ENCODE results near the gene THBS1. TPM values are rescaled to one million over a fixed set of nuclear protein-coding genes. Genes with fewer than 3 reads are reported as not detected.

THBS1 gene
- total and polyA plus RNA-seq, 3 donors from 2014 or later, result 12.6 to 20.7 (median 13.9) TPM

DNA sequence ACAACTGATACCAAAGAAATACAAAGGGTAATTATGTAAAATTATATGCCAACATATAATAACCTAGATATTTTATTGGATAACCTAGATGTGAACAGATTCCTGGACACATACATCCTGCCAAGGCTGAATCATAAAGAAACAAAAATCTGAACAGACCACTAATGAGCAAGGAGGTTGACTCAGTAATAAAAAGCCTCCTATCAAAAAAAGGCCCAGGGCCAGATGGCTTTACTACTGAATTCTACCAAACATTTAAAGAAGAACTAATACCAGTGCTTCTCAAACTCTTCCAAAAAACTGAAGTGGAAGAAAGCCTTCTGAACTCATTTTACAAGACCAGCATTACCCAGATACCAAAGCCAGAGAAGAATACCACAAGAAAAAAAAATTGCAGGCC lies 32.4 kb downstream of the THBS1 start:
- Histone ChIP-seq H3K27me3 (no peaks in the 10 kb centered on the region), H3K27ac (no peak overlapping the region), H3K9me3 (no peaks in the 10 kb centered on the region), H3K4me3 (no peak overlapping the region), H3K4me1 (no peaks in the 10 kb centered on the region), H3K36me3 (ENCODE audit: low read depth, missing control alignments) (no peaks in the 10 kb centered on the region)
- DNase-seq, result no peak
- intact Hi-C loops (cut with DNase I; ENCODE audit: low total_unique reads), result no loop called here
- TF ChIP-seq, protein P1, sequence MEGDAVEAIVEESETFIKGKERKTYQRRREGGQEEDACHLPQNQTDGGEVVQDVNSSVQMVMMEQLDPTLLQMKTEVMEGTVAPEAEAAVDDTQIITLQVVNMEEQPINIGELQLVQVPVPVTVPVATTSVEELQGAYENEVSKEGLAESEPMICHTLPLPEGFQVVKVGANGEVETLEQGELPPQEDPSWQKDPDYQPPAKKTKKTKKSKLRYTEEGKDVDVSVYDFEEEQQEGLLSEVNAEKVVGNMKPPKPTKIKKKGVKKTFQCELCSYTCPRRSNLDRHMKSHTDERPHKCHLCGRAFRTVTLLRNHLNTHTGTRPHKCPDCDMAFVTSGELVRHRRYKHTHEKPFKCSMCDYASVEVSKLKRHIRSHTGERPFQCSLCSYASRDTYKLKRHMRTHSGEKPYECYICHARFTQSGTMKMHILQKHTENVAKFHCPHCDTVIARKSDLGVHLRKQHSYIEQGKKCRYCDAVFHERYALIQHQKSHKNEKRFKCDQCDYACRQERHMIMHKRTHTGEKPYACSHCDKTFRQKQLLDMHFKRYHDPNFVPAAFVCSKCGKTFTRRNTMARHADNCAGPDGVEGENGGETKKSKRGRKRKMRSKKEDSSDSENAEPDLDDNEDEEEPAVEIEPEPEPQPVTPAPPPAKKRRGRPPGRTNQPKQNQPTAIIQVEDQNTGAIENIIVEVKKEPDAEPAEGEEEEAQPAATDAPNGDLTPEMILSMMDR (IDR thresholded peaks at IDR 0.05), result no peak
- TF ChIP-seq POLR2A (IDR thresholded peaks at IDR 0.05), result no peak

DNA sequence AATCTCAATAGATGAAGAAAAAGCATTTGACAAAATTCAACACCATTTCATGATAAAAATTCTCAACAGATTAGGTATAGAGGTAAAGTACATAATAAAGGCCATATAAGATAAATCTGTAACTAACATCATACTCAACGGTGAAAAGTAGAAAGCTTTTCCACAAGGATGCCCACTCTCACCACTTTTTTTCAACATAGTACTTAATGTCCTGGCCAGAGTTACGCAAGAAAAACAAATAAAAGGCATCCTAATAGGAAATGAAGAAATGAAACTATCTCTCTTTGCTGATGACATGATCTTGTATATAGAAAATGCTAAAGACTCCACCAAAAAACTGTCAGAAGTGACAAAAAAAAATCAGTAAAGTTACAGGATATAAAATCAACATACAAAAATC lies 33.0 kb downstream of the THBS1 start:
- TF ChIP-seq POLR2A (IDR thresholded peaks at IDR 0.05), result no peak
- TF ChIP-seq, protein P1 (IDR thresholded peaks at IDR 0.05), result no peak
- H3K36me3 ChIP-seq (ENCODE audit: low read depth, missing control alignments), result no peaks in the 10 kb centered on the region
- WGBS, 2 donors, result 88 to 91% methylated on average over 2 of the region's 2 CpGs
- no peak overlapping the region for H3K4me3 ChIP-seq
- no peaks in the 10 kb centered on the region for H3K4me1 ChIP-seq
- intact Hi-C loops (cut with DNase I; ENCODE audit: low total_unique reads), result no loop called here
- no peak overlapping the region for H3K27ac ChIP-seq
- DNase-seq, result no peak
- H3K9me3 ChIP-seq, result no peaks in the 10 kb centered on the region
- H3K27me3 ChIP-seq, result no peaks in the 10 kb centered on the region

DNA sequence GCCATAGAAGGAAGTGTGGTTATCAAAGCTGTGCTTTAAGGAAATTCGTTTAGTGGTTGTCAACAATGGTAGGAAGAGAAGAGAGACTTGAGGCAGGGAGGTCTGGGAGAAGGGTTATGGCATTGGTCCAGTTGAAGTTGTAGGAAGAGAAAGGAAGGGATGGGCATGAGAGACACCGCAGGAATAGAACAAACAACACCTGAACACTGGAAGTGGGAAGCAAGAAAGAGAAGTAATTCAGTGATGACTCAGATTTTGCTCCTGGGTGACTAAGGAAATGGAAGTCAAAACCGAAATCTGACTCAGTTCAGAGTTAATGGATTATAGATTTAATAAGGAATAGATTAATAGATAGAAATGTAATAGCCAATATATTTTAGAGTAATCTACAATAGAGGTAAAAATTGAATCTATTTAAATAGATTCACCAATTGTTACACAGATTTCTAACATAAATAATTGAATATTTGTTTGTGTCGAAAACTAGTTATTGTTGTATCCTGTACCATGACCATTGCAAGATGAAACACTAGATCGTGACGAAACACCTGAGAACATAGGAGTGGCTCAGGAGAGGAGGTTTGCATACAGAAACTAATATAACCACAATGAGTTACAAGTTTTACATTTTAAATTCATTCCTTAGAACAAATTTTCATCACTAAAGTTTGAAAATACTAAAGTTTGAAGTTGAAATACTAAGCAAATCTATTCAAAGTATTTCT lies 36.0 kb downstream of the THBS1 start:
- TF ChIP-seq, protein P1 (IDR thresholded peaks at IDR 0.05), result no peak
- no peak for TF ChIP-seq POLR2A (IDR thresholded peaks at IDR 0.05)
- Histone ChIP-seq H3K27ac (no peak overlapping the region), H3K4me3 (no peak overlapping the region), H3K36me3 (ENCODE audit: low read depth, missing control alignments) (no peaks in the 10 kb centered on the region), H3K27me3 (no peaks in the 10 kb centered on the region), H3K4me1 (no peaks in the 10 kb centered on the region), H3K9me3 (no peaks in the 10 kb centered on the region)
- 82 to 88% methylated on average over 6 of the region's 6 CpGs for WGBS, 2 donors
- intact Hi-C loops (cut with DNase I; ENCODE audit: low total_unique reads), result no loop called here
- DNase-seq, result no peak

DNA sequence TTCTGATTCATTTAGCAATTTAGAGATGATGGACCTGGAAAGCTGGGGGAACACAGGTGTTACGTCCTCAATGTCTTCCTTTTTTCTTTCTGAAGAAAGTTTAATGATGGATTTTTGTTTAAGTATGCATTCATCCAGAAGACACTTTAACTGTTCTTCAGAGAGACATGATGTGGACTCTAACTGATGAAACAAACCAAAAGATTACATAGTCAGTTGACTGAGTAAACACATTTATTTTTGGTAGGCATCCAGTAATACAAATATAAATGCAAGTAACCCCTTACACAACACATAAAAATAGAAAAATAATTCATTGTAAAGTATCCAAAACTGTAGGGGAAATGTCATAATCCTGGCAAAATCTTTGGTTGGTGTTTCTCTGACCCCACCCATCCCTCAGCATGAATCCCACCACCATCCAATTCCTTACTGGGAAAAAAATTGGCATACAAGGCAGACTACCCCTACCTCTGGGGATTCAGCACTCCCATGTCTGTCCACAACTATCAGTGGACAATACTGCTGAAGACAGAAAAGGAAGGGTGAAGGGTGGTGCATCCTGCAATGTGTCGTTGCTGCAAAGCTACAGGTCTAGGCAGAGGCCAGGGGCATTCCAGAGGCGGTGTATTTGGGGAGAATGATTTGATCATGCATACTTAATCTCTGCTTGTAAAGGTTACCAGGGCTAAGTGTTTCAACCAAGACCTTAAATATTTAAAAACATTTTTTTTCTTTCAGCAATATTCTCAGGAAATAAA lies 37.4 kb downstream of the THBS1 start:
- no peaks in the 10 kb centered on the region for H3K4me1 ChIP-seq
- no peaks in the 10 kb centered on the region for H3K27me3 ChIP-seq
- no peak overlapping the region for H3K4me3 ChIP-seq
- no peak overlapping the region for H3K27ac ChIP-seq
- H3K36me3 ChIP-seq (ENCODE audit: low read depth, missing control alignments), result no peaks in the 10 kb centered on the region
- 86 to 87% methylated on average over 3 of the region's 3 CpGs for WGBS, 2 donors
- no peaks in the 10 kb centered on the region for H3K9me3 ChIP-seq
- DNase-seq, result no peak
- intact Hi-C loops (cut with DNase I; ENCODE audit: low total_unique reads), result no loop called here
- no peak for TF ChIP-seq POLR2A (IDR thresholded peaks at IDR 0.05)
- TF ChIP-seq, protein P1 (IDR thresholded peaks at IDR 0.05), result no peak
